Suprapubic skin (tissue), 4 donors: ENCODE results near the gene KREMEN2. TPM values are rescaled to one million over a fixed set of nuclear protein-coding genes. Genes with fewer than 3 reads are reported as not detected.
"Not testable (repeated sequence)": the region's sequence is repeated elsewhere in the genome, so short reads cannot be mapped to it uniquely, and the experiment has no call there.

Experiments used
- DNase-seq, 2 donors: peaks; one replicate each; pipeline ENCODE4 v3.0.0-alpha.2; 2019; ENCODE audit warnings: low spot score in 2 of 2
- H3K27ac ChIP-seq: fragments of 200-600 bp; sonication (generic); one replicate; pipeline ENCODE4 v1.5.1; 2019
- H3K27me3 ChIP-seq: fragments of 200-600 bp; sonication (generic); one replicate; pipeline ENCODE4 v1.5.1; 2019
- H3K36me3 ChIP-seq: fragments of 200-600 bp; sonication (generic); one replicate; pipeline ENCODE4 v1.5.1; 2019
- H3K4me1 ChIP-seq: fragments of 200-600 bp; sonication (generic); one replicate; pipeline ENCODE4 v1.5.1; 2019
- H3K4me3 ChIP-seq: fragments of 200-600 bp; sonication (generic); one replicate; pipeline ENCODE4 v1.5.1; 2019; ENCODE audit warnings: mild to moderate bottlenecking
- H3K9me3 ChIP-seq: fragments of 200-600 bp; sonication (generic); one replicate; pipeline ENCODE4 v1.5.1; 2019
- EP300 ChIP-seq: sonication (generic); formaldehyde crosslinking; IDR thresholded peaks from one replicate; pipeline ENCODE4 v1.6.1; 2017; ENCODE audit warnings: antibody characterized with exemption
- POLR2A ChIP-seq, 2 donors: fragments of 450-650 bp; IDR thresholded peaks; one replicate each; pipeline ENCODE4 v1.6.1; 2017; ENCODE audit warnings: antibody characterized with exemption in 2 of 2, mild to moderate bottlenecking in 2 of 2, moderate library complexity in 2 of 2
- POLR2AphosphoS5 ChIP-seq, 3 donors: sonication (generic); formaldehyde crosslinking; IDR thresholded peaks; one replicate each; pipeline ENCODE4 v1.6.1; 2017; ENCODE audit warnings: antibody characterized with exemption in 3 of 3
- WGBS: methylation state at CpG from one replicate; pipeline ENCODE4 v1.1.5; 2018; 5-methylcytosine and 5-hydroxymethylcytosine counted together
- total RNA-seq, 4 donors: library from RNA; depleted of rRNA; stranded (reverse); fragments of >200 nt; gene quantifications; one replicate each; pipeline ENCODE4 v1.1.0, GENCODE V29; 2016
- TF ChIP-seq, protein P1 (sequence below), 2 donors: fragments of 200-600 bp in 1 of 2; fragments of 450-650 bp in 1 of 2; sonication (generic) in 1 of 2; IDR thresholded peaks; one replicate each; pipeline ENCODE4 v1.5.1; 2016 to 2019; ENCODE audit warnings: antibody characterized with exemption in 2 of 2, mild to moderate bottlenecking in 1 of 2, moderate library complexity in 1 of 2

KREMEN2 gene
- total RNA-seq, 4 donors from 2014 or later, result 1.0 to 4.2 (median 3.9) TPM

GRCh38 chr16:2929693-2930092 is 34.4 kb upstream of the KREMEN2 start:
- Histone ChIP-seq H3K9me3 (no peaks in the 10 kb centered on the region), H3K27ac (no peak overlapping the region), H3K4me3 (no peak overlapping the region), H3K4me1 (peaks cover 18% of the 10 kb centered on the region), H3K27me3 (no peaks in the 10 kb centered on the region), H3K36me3 (peaks cover 48% of the 10 kb centered on the region)
- DNase-seq, result no peak
- TF ChIP-seq, protein P1, sequence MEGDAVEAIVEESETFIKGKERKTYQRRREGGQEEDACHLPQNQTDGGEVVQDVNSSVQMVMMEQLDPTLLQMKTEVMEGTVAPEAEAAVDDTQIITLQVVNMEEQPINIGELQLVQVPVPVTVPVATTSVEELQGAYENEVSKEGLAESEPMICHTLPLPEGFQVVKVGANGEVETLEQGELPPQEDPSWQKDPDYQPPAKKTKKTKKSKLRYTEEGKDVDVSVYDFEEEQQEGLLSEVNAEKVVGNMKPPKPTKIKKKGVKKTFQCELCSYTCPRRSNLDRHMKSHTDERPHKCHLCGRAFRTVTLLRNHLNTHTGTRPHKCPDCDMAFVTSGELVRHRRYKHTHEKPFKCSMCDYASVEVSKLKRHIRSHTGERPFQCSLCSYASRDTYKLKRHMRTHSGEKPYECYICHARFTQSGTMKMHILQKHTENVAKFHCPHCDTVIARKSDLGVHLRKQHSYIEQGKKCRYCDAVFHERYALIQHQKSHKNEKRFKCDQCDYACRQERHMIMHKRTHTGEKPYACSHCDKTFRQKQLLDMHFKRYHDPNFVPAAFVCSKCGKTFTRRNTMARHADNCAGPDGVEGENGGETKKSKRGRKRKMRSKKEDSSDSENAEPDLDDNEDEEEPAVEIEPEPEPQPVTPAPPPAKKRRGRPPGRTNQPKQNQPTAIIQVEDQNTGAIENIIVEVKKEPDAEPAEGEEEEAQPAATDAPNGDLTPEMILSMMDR (IDR thresholded peaks at IDR 0.05), result no peak
- TF ChIP-seq POLR2A (IDR thresholded peaks at IDR 0.05) (no peak), POLR2AphosphoS5 (IDR thresholded peaks at IDR 0.05) (no peak), EP300 (no peak)
- 74% methylated on average over 5 of the region's 14 CpGs for WGBS

DNA sequence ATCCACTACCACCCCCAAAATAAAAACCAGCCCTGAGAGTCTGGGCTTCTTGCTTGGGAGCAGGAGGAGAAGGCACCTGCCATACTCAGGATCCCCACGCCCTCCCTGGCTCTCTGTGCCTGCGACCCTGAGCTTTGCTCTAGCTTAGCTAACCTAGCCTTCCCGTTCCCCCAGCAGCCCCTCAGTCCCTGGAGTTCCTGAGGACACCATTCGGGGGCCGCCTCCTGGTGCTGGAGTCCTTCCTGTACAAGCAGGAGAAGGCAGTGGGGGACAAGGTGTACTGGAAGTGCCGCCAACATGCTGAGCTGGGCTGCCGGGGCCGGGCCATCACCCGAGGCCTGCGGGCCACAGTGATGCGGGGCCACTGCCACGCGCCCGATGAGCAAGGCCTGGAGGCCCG is 33.8 kb upstream of the KREMEN2 start:
- Histone ChIP-seq H3K27ac (no peak overlapping the region), H3K4me1 (peaks cover 14% of the 10 kb centered on the region), H3K27me3 (no peaks in the 10 kb centered on the region), H3K36me3 (peaks cover 52% of the 10 kb centered on the region), H3K4me3 (no peak overlapping the region), H3K9me3 (no peaks in the 10 kb centered on the region)
- DNase-seq, result no peak
- WGBS, result 95% methylated on average over 7 of the region's 15 CpGs
- TF ChIP-seq POLR2A (IDR thresholded peaks at IDR 0.05), result no peak
- no peak for TF ChIP-seq POLR2AphosphoS5 (IDR thresholded peaks at IDR 0.05)
- TF ChIP-seq, protein P1 (IDR thresholded peaks at IDR 0.05), result no peak
- TF ChIP-seq EP300, result no peak

GRCh38 chr16:2931231-2931914 is 32.7 kb upstream of the KREMEN2 start:
- WGBS, result 86% methylated on average over 13 of the region's 13 CpGs
- H3K27ac ChIP-seq, H3K4me1 ChIP-seq, H3K27me3 ChIP-seq, H3K4me3 ChIP-seq, DNase-seq, H3K9me3 ChIP-seq: not testable (repeated sequence)
- H3K36me3 ChIP-seq, result peaks cover 62% of the 10 kb centered on the region

DNA sequence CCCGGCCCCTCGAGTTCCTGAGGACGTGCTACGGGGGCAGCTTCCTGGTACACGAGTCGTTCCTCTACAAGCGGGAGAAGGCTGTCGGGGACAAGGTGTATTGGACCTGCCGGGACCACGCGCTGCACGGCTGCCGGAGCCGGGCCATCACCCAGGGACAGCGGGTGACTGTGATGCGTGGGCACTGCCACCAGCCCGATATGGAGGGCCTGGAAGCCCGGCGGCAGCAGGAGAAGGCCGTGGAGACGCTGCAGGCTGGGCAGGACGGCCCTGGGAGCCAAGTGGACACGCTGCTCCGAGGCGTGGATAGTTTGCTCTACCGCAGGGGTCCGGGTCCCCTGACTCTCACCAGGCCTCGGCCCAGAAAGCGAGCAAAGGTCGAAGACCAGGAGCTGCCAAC is 30.9 kb upstream of the KREMEN2 start:
- Histone ChIP-seq H3K27ac (no peak overlapping the region), H3K4me3 (no peak overlapping the region), H3K27me3 (no peaks in the 10 kb centered on the region), H3K4me1 (no peaks in the 10 kb centered on the region), H3K9me3 (no peaks in the 10 kb centered on the region), H3K36me3 (peaks cover 80% of the 10 kb centered on the region)
- TF ChIP-seq POLR2A (IDR thresholded peaks at IDR 0.05), result no peak
- TF ChIP-seq EP300, result no peak
- TF ChIP-seq POLR2AphosphoS5 (IDR thresholded peaks at IDR 0.05), result no peak
- TF ChIP-seq, protein P1 (IDR thresholded peaks at IDR 0.05), result no peak
- 96% methylated on average over 5 of the region's 30 CpGs for WGBS
- no peak for DNase-seq

DNA sequence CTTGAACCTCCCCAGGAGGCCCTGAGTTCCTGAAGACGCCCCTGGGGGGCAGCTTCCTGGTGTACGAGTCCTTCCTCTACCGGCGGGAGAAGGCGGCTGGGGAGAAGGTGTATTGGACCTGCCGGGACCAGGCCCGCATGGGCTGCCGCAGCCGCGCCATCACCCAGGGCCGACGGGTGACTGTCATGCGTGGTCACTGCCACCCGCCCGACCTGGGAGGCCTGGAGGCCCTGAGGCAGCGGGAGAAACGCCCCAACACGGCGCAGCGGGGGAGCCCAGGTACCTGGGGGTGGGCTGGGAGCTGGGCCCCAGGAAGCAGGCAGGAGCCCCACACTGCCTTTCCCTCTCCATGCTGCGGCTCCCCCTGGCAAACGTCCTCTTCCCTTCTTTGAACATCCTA is 30.4 kb upstream of the KREMEN2 start:
- 86% methylated on average over 9 of the region's 22 CpGs for WGBS
- Histone ChIP-seq H3K4me1 (no peaks in the 10 kb centered on the region), H3K4me3 (no peak overlapping the region), H3K27me3 (no peaks in the 10 kb centered on the region), H3K27ac (no peak overlapping the region), H3K36me3 (peaks cover 84% of the 10 kb centered on the region), H3K9me3 (no peaks in the 10 kb centered on the region)
- no peak for DNase-seq
- TF ChIP-seq EP300, result no peak
- TF ChIP-seq POLR2A (IDR thresholded peaks at IDR 0.05), result no peak
- no peak for TF ChIP-seq POLR2AphosphoS5 (IDR thresholded peaks at IDR 0.05)
- TF ChIP-seq, protein P1 (IDR thresholded peaks at IDR 0.05), result no peak

- H3K4me1 ChIP-seq, result no peaks in the 10 kb centered on the region
- 88% methylated on average over 15 of the region's 15 CpGs for WGBS
Measured at GRCh38 chr16:2934450-2934849, 29.6 kb upstream of the KREMEN2 start.

More at GRCh38 chr16:2934450-2934849, 29.6 kb upstream of the KREMEN2 start:
- TF ChIP-seq, protein P1 (IDR thresholded peaks at IDR 0.05), result no peak
- TF ChIP-seq POLR2AphosphoS5 (IDR thresholded peaks at IDR 0.05) (no peak), EP300 (no peak), POLR2A (IDR thresholded peaks at IDR 0.05) (no peak)
- Histone ChIP-seq H3K9me3 (no peaks in the 10 kb centered on the region), H3K36me3 (peaks cover 89% of the 10 kb centered on the region), H3K4me3 (no peak overlapping the region), H3K27ac (no peak overlapping the region), H3K27me3 (no peaks in the 10 kb centered on the region)
- DNase-seq, result no peak
